ENCODE measurements around the gene FAAH. TPM values are rescaled to one million over a fixed set of nuclear protein-coding genes. Genes with fewer than 3 reads are reported as not detected.
A peak's percentile ranks its signal among the peaks of the same experiment; 100 is the strongest.

Gene FAAH
- total RNA-seq, 3 donors from 2014 or later = 18.1 to 58.7 (median 38.3) TPM

DNA sequence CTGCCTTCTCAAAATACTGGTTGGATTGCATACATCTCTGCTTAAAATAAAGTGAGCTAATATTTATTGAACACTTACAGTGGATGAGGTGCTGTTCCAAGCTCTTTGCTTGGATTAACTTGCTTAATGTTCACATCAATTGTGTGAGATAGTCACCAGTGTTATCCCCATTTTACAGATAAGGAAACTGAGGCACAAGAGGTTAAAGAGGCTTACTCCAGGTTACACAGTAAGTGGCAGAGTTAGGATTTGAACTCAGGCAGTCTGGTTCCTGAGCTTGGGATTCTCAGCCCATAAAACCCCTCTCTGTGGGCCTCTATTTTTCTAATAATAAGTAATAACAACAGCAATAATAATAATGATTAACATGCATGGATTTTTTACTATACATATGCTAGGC, 13.6 kb upstream of the FAAH start:
- intact Hi-C loops (cut with DNase I; ENCODE audit: low total_unique reads) = no loop called here
- Histone ChIP-seq H3K36me3 (no peaks in the 10 kb centered on the region), H3K4me3 (no peak overlapping the region), H3K27me3 (no peaks in the 10 kb centered on the region), H3K9me3 (no peaks in the 10 kb centered on the region), H3K4me1 (no peaks in the 10 kb centered on the region), H3K27ac (no peak overlapping the region)
- no peak for DNase-seq (ENCODE audit: low spot score in 2 of 2)
- TF ChIP-seq POLR2AphosphoS5 (IDR thresholded peaks at IDR 0.05) (no peak), CTCF (IDR thresholded peaks at IDR 0.05) (no peak), POLR2A (IDR thresholded peaks at IDR 0.05) (no peak)

DNA sequence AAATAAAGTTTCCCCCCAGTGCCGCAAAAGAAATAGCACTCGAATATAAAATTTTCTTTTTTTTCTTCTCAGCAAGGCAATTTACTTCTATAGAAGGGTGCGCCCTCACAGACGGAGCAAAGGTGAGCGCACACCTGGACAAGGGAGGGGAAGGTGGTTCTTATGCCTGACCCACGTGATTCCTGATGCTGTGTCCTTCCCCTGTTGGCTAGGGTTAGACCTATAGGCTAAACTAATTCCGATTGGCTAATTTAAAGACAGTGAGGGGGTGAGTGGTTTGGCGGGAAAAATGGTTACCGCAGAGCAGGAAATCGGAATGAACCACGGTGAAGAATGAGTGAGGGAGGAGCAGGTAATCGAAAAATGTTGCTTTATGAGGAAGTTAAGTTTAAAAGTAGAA, 607 bp upstream of the FAAH start:
- peaks cover 4 to 6% of the 10 kb centered on the region in 2 donors for H3K4me1 ChIP-seq
- peak overlapping the region in 2 of 3 donors; percentile 62 to 91 for H3K4me3 ChIP-seq
- H3K27me3 ChIP-seq = no peaks in the 10 kb centered on the region
- peaks cover 5 to 8% of the 10 kb centered on the region in 2 donors for H3K9me3 ChIP-seq
- TF ChIP-seq POLR2AphosphoS5 (IDR thresholded peaks at IDR 0.05) = no peak
- TF ChIP-seq CTCF (IDR thresholded peaks at IDR 0.05) = no peak
- no peak for TF ChIP-seq POLR2A (IDR thresholded peaks at IDR 0.05)
- H3K27ac ChIP-seq = no peak overlapping the region
- no peaks in the 10 kb centered on the region for H3K36me3 ChIP-seq
- intact Hi-C loops (cut with DNase I; ENCODE audit: low total_unique reads) = no loop called here
- no peak for DNase-seq (ENCODE audit: low spot score in 2 of 2)

- intact Hi-C loops (cut with DNase I; ENCODE audit: low total_unique reads) = no loop called here
- Histone ChIP-seq H3K9me3 (peaks cover 5 to 8% of the 10 kb centered on the region in 2 donors), H3K27ac (peak overlapping the region in 1 of 2 donors; percentile 69), H3K27me3 (no peaks in the 10 kb centered on the region), H3K36me3 (no peaks in the 10 kb centered on the region), H3K4me3 (peak overlapping the region; percentile 36 to 91 (median 62)), H3K4me1 (peaks cover 4 to 6% of the 10 kb centered on the region in 2 donors)
- DNase-seq (ENCODE audit: low spot score in 2 of 2) = no peak
- TF ChIP-seq POLR2AphosphoS5 (IDR thresholded peaks at IDR 0.05) (no peak), CTCF (IDR thresholded peaks at IDR 0.05) (no peak), POLR2A (IDR thresholded peaks at IDR 0.05) (no peak)
Observed at GRCh38 chr1:46394872-46395465, 852 bp downstream of the FAAH start.

GRCh38 chr1:46396441-46397398, 2.6 kb downstream of the FAAH start:
- Histone ChIP-seq H3K4me3 (no peak overlapping the region), H3K9me3 (peaks cover 5 to 8% of the 10 kb centered on the region in 2 donors), H3K27me3 (no peaks in the 10 kb centered on the region), H3K27ac (no peak overlapping the region), H3K4me1 (peaks cover 4 to 6% of the 10 kb centered on the region in 2 donors), H3K36me3 (no peaks in the 10 kb centered on the region)
- TF ChIP-seq POLR2AphosphoS5 (IDR thresholded peaks at IDR 0.05) (no peak), CTCF (IDR thresholded peaks at IDR 0.05) (no peak), POLR2A (IDR thresholded peaks at IDR 0.05) (no peak)
- DNase-seq (ENCODE audit: low spot score in 2 of 2) = no peak
- intact Hi-C loops (cut with DNase I; ENCODE audit: low total_unique reads) = no loop called here

GRCh38 chr1:46399307-46399706, 5.2 kb downstream of the FAAH start:
- Histone ChIP-seq H3K36me3 (no peaks in the 10 kb centered on the region), H3K27ac (no peak overlapping the region), H3K27me3 (no peaks in the 10 kb centered on the region), H3K4me1 (peaks cover 4 to 6% of the 10 kb centered on the region in 2 donors), H3K4me3 (no peak overlapping the region), H3K9me3 (no peaks in the 10 kb centered on the region)
- intact Hi-C loops (cut with DNase I; ENCODE audit: low total_unique reads) = no loop called here
- no peak for TF ChIP-seq CTCF (IDR thresholded peaks at IDR 0.05)
- TF ChIP-seq POLR2AphosphoS5 (IDR thresholded peaks at IDR 0.05) = no peak
- no peak for TF ChIP-seq POLR2A (IDR thresholded peaks at IDR 0.05)
- DNase-seq (ENCODE audit: low spot score in 2 of 2) = no peak

Measured in breast epithelium (tissue), 4 donors.